ENCODE measurements around the gene SLC6A19. TPM values are rescaled to one million over a fixed set of nuclear protein-coding genes. Genes with fewer than 3 reads are reported as not detected.

The SLC6A19 gene
- total and polyA plus RNA-seq, 9 of the 15 experiments (the other 6 are each of a cell fraction or from before 2014, with no cell fraction given): 0.03 to 1.6 (median 0.59) TPM

GRCh38 chr5:1255081-1255561 is 53.7 kb downstream of the SLC6A19 start (continued):
- 0 out of 4 replicates have a peak, but pooled peaks of 1 of the 2 experiments have one; percentile 18 for TF ChIP-seq FOXK2 (conservative IDR thresholded peaks at IDR 0.05 in 1 of 2, IDR thresholded peaks at IDR 0.05 in 1 of 2; ENCODE audit: low read depth in 2 of 2)

- Histone ChIP-seq H3K9ac (ENCODE audit: insufficient read depth in 1 of 2, low read depth in 2 of 2, low read length in 2 of 2) (no peak overlapping the region), H3K9me3 (replicated peaks; ENCODE audit: control insufficient read depth, insufficient read depth, low read depth, low read length) (no peaks in the 10 kb centered on the region), H2AFZ (ENCODE audit: low read depth, low read length) (no peak overlapping the region), H3K27me3 (ENCODE audit: control insufficient read depth in 2 of 2, insufficient read depth in 2 of 2, low read length in 2 of 2) (peaks cover 2 to 39% of the 10 kb centered on the region in 2 experiments; a peak in 3 of 5 replicates), H3K79me2 (ENCODE audit: control insufficient read depth, insufficient read depth, low read length) (no peaks in the 10 kb centered on the region), H3K36me3 (ENCODE audit: control insufficient read depth, insufficient read depth, low read length) (no peaks in the 10 kb centered on the region), H3K4me1 (replicated peaks in 1 of 2; ENCODE audit: control insufficient read depth in 2 of 2, insufficient read depth in 2 of 2, low read length in 2 of 2) (peaks cover 0 to 25% of the 10 kb centered on the region in 2 experiments; a peak in 1 of 5 replicates), H4K20me1 (replicated peaks; ENCODE audit: control insufficient read depth, insufficient read depth, low read length) (peaks cover 30% of the 10 kb centered on the region), H3K4me2 (ENCODE audit: insufficient read depth, low read length) (no peak overlapping the region), H3K4me3 (no peak overlapping the region), H3K27ac (ENCODE audit: extremely low read depth, low read depth, low read length) (no peak overlapping the region), H3K9me1 (ENCODE audit: control insufficient read depth, insufficient read depth, low read length) (no peaks in the 10 kb centered on the region)
- ATAC-seq (no peak), FAIRE-seq (no peak), DNase-seq (ENCODE audit: extremely low read depth in 1 of 4, low spot score in 3 of 4) (no peak)
- TF ChIP-seq ERF (CRISPR knock-in tag; IDR thresholded peaks at IDR 0.05) (no peak), ZNF79 (CRISPR knock-in tag; IDR thresholded peaks at IDR 0.05; ENCODE audit: low read depth) (no peak), SOX6 (IDR thresholded peaks at IDR 0.05) (no peak), JUNB (CRISPR knock-in tag; conservative IDR thresholded peaks at IDR 0.05) (no peak), CHD2 (IDR thresholded peaks at IDR 0.05; ENCODE audit: low read depth, low read length) (no peak), TEAD2 (tag; IDR thresholded peaks at IDR 0.05) (no peak), SAP30 (IDR thresholded peaks at IDR 0.05; ENCODE audit: borderline replicate concordance, insufficient read depth, low read depth, low read length, poor library complexity, severe bottlenecking) (no peak), TEAD4 (IDR thresholded peaks at IDR 0.05; ENCODE audit: low read length) (no peak), TEAD4 (CRISPR knock-in tag; IDR thresholded peaks at IDR 0.05; ENCODE audit: borderline replicate concordance) (no peak), ATF1 (CRISPR knock-in tag; IDR thresholded peaks at IDR 0.05) (no peak), ATF1 (tag; IDR thresholded peaks at IDR 0.05) (no peak), FOXK2 (conservative IDR thresholded peaks at IDR 0.05 in 1 of 2, IDR thresholded peaks at IDR 0.05 in 1 of 2; ENCODE audit: low read depth in 2 of 2) (no peak), ZNF232 (CRISPR knock-in tag; IDR thresholded peaks at IDR 0.05) (no peak), CBX5 (IDR thresholded peaks at IDR 0.05; ENCODE audit: borderline replicate concordance, low read depth) (no peak), KLF10 (CRISPR knock-in tag; IDR thresholded peaks at IDR 0.05) (no peak), ZNF830 (CRISPR knock-in tag; IDR thresholded peaks at IDR 0.05) (no peak), MTA1 (IDR thresholded peaks at IDR 0.05; ENCODE audit: borderline replicate concordance) (no peak), ESRRA (IDR thresholded peaks at IDR 0.05; ENCODE audit: borderline replicate concordance, low read depth) (no peak)
- BruUV-seq (replicated peaks): no TSS peak
- ChIA-PET CTCF (ENCODE audit: low intra/inter-chr PET ratio) (no interaction called here), POLR2A (no interaction called here)
- intact Hi-C loops (cut with micrococcal nuclease): no loop called here
- WGBS (ENCODE audit: insufficient coverage, low coverage, missing lambda C conversion rate): 21% methylated on average over 17 of the region's 23 CpGs
- in situ Hi-C loops (cut with MboI): no loop called here
Measured at GRCh38 chr5:1256776-1257175, 55.4 kb downstream of the SLC6A19 start.

All from K562 (cell line).